A549 (cell line): ENCODE data around the gene ABCC1.

Source experiments
- BHLHE40 ChIP-seq: IDR thresholded peaks from 2 replicates; pipeline ENCODE4 v1.6.1; 2012; ENCODE audit warnings: low read depth, low read length, inconsistent platforms
- HDAC2 ChIP-seq: fragments of 200-600 bp; sonication (generic); IDR thresholded peaks from 2 replicates; pipeline ENCODE4 v1.6.1; 2016
- MAX ChIP-seq: IDR thresholded peaks from 2 replicates; pipeline ENCODE4 v1.6.1; 2012
- MAZ ChIP-seq: fragments of 150-350 bp; IDR thresholded peaks from 2 replicates; pipeline ENCODE4 v1.6.1; 2014; ENCODE audit warnings: antibody characterized with exemption, low read depth, low read length, borderline replicate concordance
- PHF8 ChIP-seq: fragments of 200-600 bp; sonication (generic); IDR thresholded peaks from 2 replicates; pipeline ENCODE4 v1.6.1; 2016; ENCODE audit warnings: low read depth, mild to moderate bottlenecking, antibody characterized with exemption, moderate library complexity, borderline replicate concordance
- POLR2A ChIP-seq: IDR thresholded peaks from 2 replicates; pipeline ENCODE4 v1.6.1; 2012; ENCODE audit warnings: mild to moderate bottlenecking, low read length
- SMC3 ChIP-seq: fragments of >200 bp; sonication (Bioruptor Twin); formaldehyde crosslinking; IDR thresholded peaks from 3 replicates; pipeline ENCODE4 v1.6.1; 2018; ENCODE audit warnings: inconsistent platforms
- TP53 ChIP-seq: fragments of 250-450 bp; sonication (Bioruptor Pico); IDR thresholded peaks from 2 replicates; pipeline ENCODE4 v1.5.0; 2021; ENCODE audit warnings: mild to moderate bottlenecking, moderate library complexity
- TF ChIP-seq, protein P1 (sequence below): fragments of >200 bp; sonication (Bioruptor Twin); formaldehyde crosslinking; IDR thresholded peaks from 3 replicates; pipeline ENCODE4 v1.5.1; 2016
- TF ChIP-seq, protein P2 (sequence below): fragments of 150-350 bp; IDR thresholded peaks from 2 replicates; pipeline ENCODE4 v1.6.1; 2014; ENCODE audit warnings: low read depth, mild to moderate bottlenecking, low read length
- TF ChIP-seq, protein P3 (sequence below): IDR thresholded peaks from 2 replicates; pipeline ENCODE4 v1.6.1; 2012
- TF ChIP-seq, protein P4 (sequence below): fragments of >200 bp; sonication (Bioruptor Twin); formaldehyde crosslinking; IDR thresholded peaks from 2 replicates; pipeline ENCODE4 v1.6.1; 2016

DNA sequence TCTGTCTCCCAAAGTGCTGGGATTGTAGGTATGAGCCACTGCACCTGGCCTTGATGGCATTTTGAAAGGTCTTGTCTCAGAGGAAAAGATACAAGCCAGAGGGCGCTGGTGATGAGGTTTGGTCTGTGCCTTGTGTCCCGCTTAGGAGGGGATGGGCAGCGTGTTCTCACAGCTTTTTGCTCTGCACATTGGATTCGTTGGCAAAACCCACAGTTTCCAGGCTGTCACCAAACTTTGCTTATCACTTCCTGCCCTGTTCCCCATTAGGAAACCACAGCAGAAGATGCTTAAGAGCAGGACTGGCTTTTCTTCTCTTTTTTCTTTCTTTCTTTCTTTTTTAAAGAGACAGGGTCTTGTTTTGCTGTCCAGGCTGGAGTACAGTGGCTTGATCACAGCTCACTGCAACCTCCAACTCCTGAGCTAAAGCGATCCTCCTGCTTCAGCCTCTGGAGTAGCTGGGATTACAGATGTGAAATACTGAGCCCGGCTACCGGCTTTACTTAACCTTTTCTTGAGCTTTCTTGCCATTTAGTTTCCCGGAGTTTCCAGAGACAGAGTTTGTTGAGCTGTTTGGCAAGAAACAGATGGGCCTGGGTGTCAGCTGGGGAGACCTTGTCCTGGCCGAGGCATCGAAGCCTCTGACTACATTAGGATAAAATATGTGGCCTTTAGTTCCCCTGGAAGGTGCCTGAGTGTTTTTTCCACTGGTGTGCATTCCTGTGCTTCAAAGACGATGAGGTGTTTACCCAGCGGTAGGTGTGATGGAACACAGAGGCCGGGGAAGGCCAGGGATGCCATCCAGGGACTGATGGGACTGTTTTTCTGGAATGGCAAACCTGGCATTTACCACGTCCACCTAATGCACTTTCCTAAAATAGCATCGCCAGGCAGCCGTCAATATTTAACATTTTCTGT, 112.9 kb downstream of the ABCC1 start:
- TF ChIP-seq, protein P1, sequence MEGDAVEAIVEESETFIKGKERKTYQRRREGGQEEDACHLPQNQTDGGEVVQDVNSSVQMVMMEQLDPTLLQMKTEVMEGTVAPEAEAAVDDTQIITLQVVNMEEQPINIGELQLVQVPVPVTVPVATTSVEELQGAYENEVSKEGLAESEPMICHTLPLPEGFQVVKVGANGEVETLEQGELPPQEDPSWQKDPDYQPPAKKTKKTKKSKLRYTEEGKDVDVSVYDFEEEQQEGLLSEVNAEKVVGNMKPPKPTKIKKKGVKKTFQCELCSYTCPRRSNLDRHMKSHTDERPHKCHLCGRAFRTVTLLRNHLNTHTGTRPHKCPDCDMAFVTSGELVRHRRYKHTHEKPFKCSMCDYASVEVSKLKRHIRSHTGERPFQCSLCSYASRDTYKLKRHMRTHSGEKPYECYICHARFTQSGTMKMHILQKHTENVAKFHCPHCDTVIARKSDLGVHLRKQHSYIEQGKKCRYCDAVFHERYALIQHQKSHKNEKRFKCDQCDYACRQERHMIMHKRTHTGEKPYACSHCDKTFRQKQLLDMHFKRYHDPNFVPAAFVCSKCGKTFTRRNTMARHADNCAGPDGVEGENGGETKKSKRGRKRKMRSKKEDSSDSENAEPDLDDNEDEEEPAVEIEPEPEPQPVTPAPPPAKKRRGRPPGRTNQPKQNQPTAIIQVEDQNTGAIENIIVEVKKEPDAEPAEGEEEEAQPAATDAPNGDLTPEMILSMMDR, result no peak
- TF ChIP-seq MAX, result no peak
- TF ChIP-seq, protein P2, sequence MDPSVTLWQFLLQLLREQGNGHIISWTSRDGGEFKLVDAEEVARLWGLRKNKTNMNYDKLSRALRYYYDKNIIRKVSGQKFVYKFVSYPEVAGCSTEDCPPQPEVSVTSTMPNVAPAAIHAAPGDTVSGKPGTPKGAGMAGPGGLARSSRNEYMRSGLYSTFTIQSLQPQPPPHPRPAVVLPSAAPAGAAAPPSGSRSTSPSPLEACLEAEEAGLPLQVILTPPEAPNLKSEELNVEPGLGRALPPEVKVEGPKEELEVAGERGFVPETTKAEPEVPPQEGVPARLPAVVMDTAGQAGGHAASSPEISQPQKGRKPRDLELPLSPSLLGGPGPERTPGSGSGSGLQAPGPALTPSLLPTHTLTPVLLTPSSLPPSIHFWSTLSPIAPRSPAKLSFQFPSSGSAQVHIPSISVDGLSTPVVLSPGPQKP, result no peak
- TF ChIP-seq, protein P3, sequence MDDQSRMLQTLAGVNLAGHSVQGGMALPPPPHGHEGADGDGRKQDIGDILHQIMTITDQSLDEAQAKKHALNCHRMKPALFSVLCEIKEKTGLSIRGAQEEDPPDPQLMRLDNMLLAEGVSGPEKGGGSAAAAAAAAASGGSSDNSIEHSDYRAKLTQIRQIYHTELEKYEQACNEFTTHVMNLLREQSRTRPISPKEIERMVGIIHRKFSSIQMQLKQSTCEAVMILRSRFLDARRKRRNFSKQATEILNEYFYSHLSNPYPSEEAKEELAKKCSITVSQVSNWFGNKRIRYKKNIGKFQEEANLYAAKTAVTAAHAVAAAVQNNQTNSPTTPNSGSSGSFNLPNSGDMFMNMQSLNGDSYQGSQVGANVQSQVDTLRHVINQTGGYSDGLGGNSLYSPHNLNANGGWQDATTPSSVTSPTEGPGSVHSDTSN, result no peak
- no peak for TF ChIP-seq PHF8
- TF ChIP-seq MAZ, result no peak
- TF ChIP-seq POLR2A, result no peak
- TF ChIP-seq TP53, result no peak
- TF ChIP-seq, protein P4, sequence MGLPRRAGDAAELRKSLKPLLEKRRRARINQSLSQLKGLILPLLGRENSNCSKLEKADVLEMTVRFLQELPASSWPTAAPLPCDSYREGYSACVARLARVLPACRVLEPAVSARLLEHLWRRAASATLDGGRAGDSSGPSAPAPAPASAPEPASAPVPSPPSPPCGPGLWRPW, result no peak
- no peak for TF ChIP-seq HDAC2
- no peak for TF ChIP-seq BHLHE40
- TF ChIP-seq SMC3, result no peak
